Suprapubic skin (tissue), 4 donors: ENCODE results near the gene TUBGCP5.

Source experiments
- EP300 ChIP-seq: sonication (generic); formaldehyde crosslinking; IDR thresholded peaks from one replicate; pipeline ENCODE4 v1.6.1; 2017; ENCODE audit warnings: antibody characterized with exemption
- POLR2A ChIP-seq, 2 donors: fragments of 450-650 bp; IDR thresholded peaks; one replicate each; pipeline ENCODE4 v1.6.1; 2017; ENCODE audit warnings: antibody characterized with exemption in 2 of 2, mild to moderate bottlenecking in 2 of 2, moderate library complexity in 2 of 2
- POLR2AphosphoS5 ChIP-seq, 3 donors: sonication (generic); formaldehyde crosslinking; IDR thresholded peaks; one replicate each; pipeline ENCODE4 v1.6.1; 2017; ENCODE audit warnings: antibody characterized with exemption in 3 of 3
- TF ChIP-seq, protein P1 (sequence below), 2 donors: fragments of 200-600 bp in 1 of 2; fragments of 450-650 bp in 1 of 2; sonication (generic) in 1 of 2; IDR thresholded peaks; one replicate each; pipeline ENCODE4 v1.5.1; 2016 to 2019; ENCODE audit warnings: antibody characterized with exemption in 2 of 2, mild to moderate bottlenecking in 1 of 2, moderate library complexity in 1 of 2

- TF ChIP-seq, protein P1, sequence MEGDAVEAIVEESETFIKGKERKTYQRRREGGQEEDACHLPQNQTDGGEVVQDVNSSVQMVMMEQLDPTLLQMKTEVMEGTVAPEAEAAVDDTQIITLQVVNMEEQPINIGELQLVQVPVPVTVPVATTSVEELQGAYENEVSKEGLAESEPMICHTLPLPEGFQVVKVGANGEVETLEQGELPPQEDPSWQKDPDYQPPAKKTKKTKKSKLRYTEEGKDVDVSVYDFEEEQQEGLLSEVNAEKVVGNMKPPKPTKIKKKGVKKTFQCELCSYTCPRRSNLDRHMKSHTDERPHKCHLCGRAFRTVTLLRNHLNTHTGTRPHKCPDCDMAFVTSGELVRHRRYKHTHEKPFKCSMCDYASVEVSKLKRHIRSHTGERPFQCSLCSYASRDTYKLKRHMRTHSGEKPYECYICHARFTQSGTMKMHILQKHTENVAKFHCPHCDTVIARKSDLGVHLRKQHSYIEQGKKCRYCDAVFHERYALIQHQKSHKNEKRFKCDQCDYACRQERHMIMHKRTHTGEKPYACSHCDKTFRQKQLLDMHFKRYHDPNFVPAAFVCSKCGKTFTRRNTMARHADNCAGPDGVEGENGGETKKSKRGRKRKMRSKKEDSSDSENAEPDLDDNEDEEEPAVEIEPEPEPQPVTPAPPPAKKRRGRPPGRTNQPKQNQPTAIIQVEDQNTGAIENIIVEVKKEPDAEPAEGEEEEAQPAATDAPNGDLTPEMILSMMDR (IDR thresholded peaks at IDR 0.05) = no peak
- TF ChIP-seq EP300 (no peak), POLR2AphosphoS5 (IDR thresholded peaks at IDR 0.05) (no peak), POLR2A (IDR thresholded peaks at IDR 0.05) (no peak)
These were observed 35.6 kb downstream of the TUBGCP5 start for GRCh38 chr15:23003736-23004135.
